Right atrium auricular region (tissue), 2 donors: ENCODE data around the gene ZNF839. TPM values are rescaled to one million over a fixed set of nuclear protein-coding genes. Genes with fewer than 3 reads are reported as not detected.

Source experiments
- DNase-seq: peaks from one replicate; pipeline ENCODE4 v3.0.0-alpha.2; 2019; ENCODE audit warnings: low spot score
- H3K27ac ChIP-seq, 2 donors: fragments of 200-600 bp; sonication (generic); 1 replicate in 1 of 2; 2 replicates in 1 of 2; pipeline ENCODE4 v1.5.1; 2016 to 2019
- H3K27me3 ChIP-seq, 2 donors: fragments of 200-600 bp; sonication (generic); one replicate each; pipeline versions ENCODE4 v1.5.1 to v1.6.0; 2017 to 2019
- H3K36me3 ChIP-seq: fragments of 200-600 bp; sonication (generic); one replicate; pipeline ENCODE4 v1.5.1; 2016
- H3K4me1 ChIP-seq, 2 donors: fragments of 200-600 bp; sonication (generic); one replicate each; pipeline versions ENCODE4 v1.5.1 to v1.6.0; 2017 to 2019
- H3K4me3 ChIP-seq, 2 donors: fragments of 200-600 bp; sonication (generic); 1 replicate in 1 of 2; 2 replicates in 1 of 2; pipeline ENCODE4 v1.5.1; 2017 to 2019; ENCODE audit warnings: mild to moderate bottlenecking in 1 of 2, moderate library complexity in 1 of 2
- H3K9me3 ChIP-seq, 2 donors: fragments of 200-600 bp; sonication (generic); one replicate each; pipeline ENCODE4 v1.5.1; 2019
- CTCF ChIP-seq, 2 donors: fragments of 200-600 bp; sonication (generic); IDR thresholded peaks; one replicate each; pipeline ENCODE4 v1.5.1; 2019; ENCODE audit warnings: antibody characterized with exemption in 2 of 2
- total RNA-seq, 2 donors: library from RNA; depleted of rRNA; stranded (reverse); fragments of >200 nt; gene quantifications; one replicate each; pipeline ENCODE4 v1.1.0, GENCODE V29; 2016

Gene ZNF839
- total RNA-seq, 2 donors from 2014 or later = 6.4 to 7.8 TPM

DNA sequence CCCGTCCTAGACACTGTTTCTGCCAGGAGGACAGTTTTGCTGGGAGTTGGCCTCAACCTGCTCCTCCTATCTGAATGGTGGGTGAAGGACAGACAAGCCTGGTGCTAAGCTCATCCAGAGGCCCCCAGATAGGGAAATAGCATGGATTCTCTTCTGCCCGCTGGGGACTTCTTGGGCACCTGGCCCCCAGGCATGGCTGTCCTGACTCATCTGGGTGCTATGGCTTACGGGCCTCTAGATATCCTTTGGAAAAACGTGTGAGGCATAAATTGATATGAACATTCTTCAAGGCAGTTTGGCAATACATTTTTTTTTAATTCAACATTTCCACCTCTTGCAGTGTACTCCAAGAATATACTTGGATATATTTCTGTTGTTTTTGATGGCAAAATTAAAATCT, 51.8 kb downstream of the ZNF839 start:
- DNase-seq = no peak
- TF ChIP-seq CTCF (IDR thresholded peaks at IDR 0.05) = no peak
- H3K36me3 ChIP-seq = no peaks in the 10 kb centered on the region

GRCh38 chr14:102373110-102373509, 53.6 kb downstream of the ZNF839 start:
- DNase-seq = no peak
- no peak overlapping the region for H3K4me3 ChIP-seq
- no peak for TF ChIP-seq CTCF (IDR thresholded peaks at IDR 0.05)
- H3K27me3 ChIP-seq = no peaks in the 10 kb centered on the region
- peaks cover 0 to 19% of the 10 kb centered on the region in 2 donors for H3K4me1 ChIP-seq
- H3K27ac ChIP-seq = no peak overlapping the region
- no peaks in the 10 kb centered on the region for H3K9me3 ChIP-seq
- H3K36me3 ChIP-seq = peaks cover 4% of the 10 kb centered on the region

More for the DNA sequence above, 51.8 kb downstream of the ZNF839 start:
- H3K4me1 ChIP-seq = peaks cover 0 to 19% of the 10 kb centered on the region in 2 donors
- peak overlapping the region; percentile 60 to 85 for H3K27ac ChIP-seq
- H3K9me3 ChIP-seq = no peaks in the 10 kb centered on the region
- H3K27me3 ChIP-seq = no peaks in the 10 kb centered on the region
- H3K4me3 ChIP-seq = no peak overlapping the region

DNA sequence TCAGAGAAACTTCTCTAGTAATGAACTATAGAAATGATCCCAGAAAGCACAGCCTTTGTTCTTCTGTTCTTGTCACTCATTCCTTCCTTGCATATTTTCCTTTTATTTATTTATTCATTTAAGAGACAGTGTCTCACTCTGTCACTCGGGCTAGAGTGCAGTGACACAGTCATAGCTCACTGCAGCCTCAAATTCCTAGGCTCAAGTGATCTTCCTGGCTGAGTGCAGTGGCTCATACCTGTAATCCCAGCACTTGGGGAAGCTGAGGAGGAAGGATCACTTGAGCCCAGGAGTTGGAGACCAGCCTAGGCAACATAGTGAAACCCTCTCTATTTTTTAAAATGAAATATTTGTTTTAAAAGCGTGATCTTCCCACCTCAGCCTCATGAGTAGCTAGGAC, 54.7 kb downstream of the ZNF839 start:
- no peak for DNase-seq
- H3K4me3 ChIP-seq = no peak overlapping the region

DNA sequence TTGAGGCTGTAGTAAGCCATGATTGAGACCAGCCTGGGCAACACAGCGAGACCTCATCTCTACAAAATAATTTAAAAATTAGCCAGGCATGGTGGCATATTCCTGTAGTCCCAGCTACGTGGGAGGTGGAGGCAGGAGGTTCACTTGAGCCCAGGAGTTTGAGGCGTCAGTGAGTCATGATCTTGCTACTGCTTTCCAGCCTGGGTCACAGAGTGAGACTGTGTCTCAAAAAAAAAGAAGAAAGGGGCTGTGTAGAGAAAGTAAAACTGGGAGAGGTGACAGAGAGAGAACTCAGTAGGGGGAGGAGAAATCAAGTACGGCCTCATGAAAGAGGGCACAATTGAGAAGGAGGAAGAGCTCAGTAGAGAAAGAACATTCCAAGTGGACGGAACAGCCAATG, 55.6 kb downstream of the ZNF839 start:
- TF ChIP-seq CTCF (IDR thresholded peaks at IDR 0.05) = no peak

More for the DNA sequence above, 54.7 kb downstream of the ZNF839 start:
- H3K36me3 ChIP-seq = peaks cover 15% of the 10 kb centered on the region
- H3K4me1 ChIP-seq = peaks cover 0 to 16% of the 10 kb centered on the region in 2 donors
- no peak for TF ChIP-seq CTCF (IDR thresholded peaks at IDR 0.05)
- no peak overlapping the region for H3K27ac ChIP-seq
- H3K27me3 ChIP-seq = no peaks in the 10 kb centered on the region
- no peaks in the 10 kb centered on the region for H3K9me3 ChIP-seq

DNA sequence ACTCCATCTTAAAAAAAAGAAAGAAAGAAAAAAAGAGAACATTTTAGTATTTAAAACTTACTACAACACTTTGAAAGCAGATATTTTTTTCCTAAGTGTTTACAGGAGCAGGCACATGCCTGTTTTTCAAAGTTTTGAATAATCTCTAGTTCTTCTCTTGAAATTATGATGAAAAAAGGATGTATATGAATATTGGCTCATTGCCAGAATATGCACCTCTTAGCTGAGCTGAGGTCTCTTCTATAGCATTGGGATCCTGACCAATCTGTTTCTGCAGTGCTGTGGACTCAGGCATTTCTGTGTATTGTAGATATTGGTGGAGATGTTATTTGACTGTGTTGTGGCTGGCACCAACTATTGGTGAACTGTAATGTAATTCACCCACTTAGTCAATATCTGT, 58.1 kb downstream of the ZNF839 start:
- DNase-seq = no peak

More for the DNA sequence above, 55.6 kb downstream of the ZNF839 start:
- no peaks in the 10 kb centered on the region for H3K9me3 ChIP-seq
- peaks cover 24% of the 10 kb centered on the region for H3K36me3 ChIP-seq
- no peaks in the 10 kb centered on the region for H3K27me3 ChIP-seq
- H3K4me1 ChIP-seq = peaks cover 0 to 12% of the 10 kb centered on the region in 2 donors
- H3K4me3 ChIP-seq = no peak overlapping the region
- H3K27ac ChIP-seq = no peak overlapping the region
- DNase-seq = no peak

More for the DNA sequence above, 58.1 kb downstream of the ZNF839 start:
- Histone ChIP-seq H3K4me1 (no peaks in the 10 kb centered on the region), H3K36me3 (peaks cover 27% of the 10 kb centered on the region), H3K9me3 (no peaks in the 10 kb centered on the region), H3K4me3 (no peak overlapping the region), H3K27ac (no peak overlapping the region), H3K27me3 (no peaks in the 10 kb centered on the region)
- TF ChIP-seq CTCF (IDR thresholded peaks at IDR 0.05) = no peak
